GM12878 (cell line): ENCODE measurements around the gene MSI2. TPM values are rescaled to one million over a fixed set of nuclear protein-coding genes. Genes with fewer than 3 reads are reported as not detected.

Experiments used
- ATAC-seq: fragments of 200-7000 bp; cut with Tn5 transposase; 3 replicates; pipeline ENCODE4 v1.9.1; 2020; ENCODE audit warnings: mild to moderate bottlenecking, moderate library complexity
- BruUV-seq: library from RNA; stranded (reverse); fragments of 400-500 nt; replicated peaks from 2 replicates; lab custom pipeline; 2021; lab: Mats Ljungman, UMichigan
- CTCF ChIA-PET: fragments of 300-600 bp; sonication (Branson Sonifier 250); formaldehyde crosslinking; extraction: SDS; loops from one replicate; lab custom pipeline; 2021; ENCODE audit warnings: inconsistent platforms; lab: Yijun Ruan, JAX
- POLR2A ChIA-PET: fragments of 350-600 bp; formaldehyde crosslinking; extraction: SDS; loops from one replicate; lab custom pipeline; 2021; ENCODE audit warnings: inconsistent platforms; lab: Charles Lee
- RAD21 ChIA-PET: fragments of 300-600 bp; sonication (Branson Sonifier 250); formaldehyde crosslinking; loops from one replicate; lab custom pipeline; 2023; ENCODE audit warnings: antibody characterized with exemption; ENCODE audit not compliant: unreplicated experiment; lab: Charles Lee
- SMC1A ChIA-PET: fragments of 300-600 bp; sonication (Branson Sonifier 250); formaldehyde crosslinking; loops from one replicate; lab custom pipeline; 2023; ENCODE audit not compliant: unreplicated experiment, uncharacterized antibody; lab: Charles Lee
- DNase-seq: peaks from one replicate; pipeline ENCODE4 v3.0.0-alpha.2; 2011; ENCODE audit warnings: low read depth, low spot score
- FAIRE-seq: peaks from 3 replicates; lab custom pipeline; 2011; peaks lifted over from hg19 to GRCh38; lab: Jason Lieb, UNC
- H2AFZ ChIP-seq: 2 replicates; pipeline ENCODE4 v1.6.0; 2011; ENCODE audit warnings: low read depth, low read length, control low read depth; ENCODE audit not compliant: control insufficient read depth
- H3K27ac ChIP-seq: 2 replicates; pipeline ENCODE4 v1.5.1; 2011; ENCODE audit warnings: control low read depth; ENCODE audit not compliant: control insufficient read depth, insufficient read depth
- H3K27me3 ChIP-seq, 2 experiments: replicated peaks in 1 of 2; 2 replicates each; pipeline versions ENCODE4 v1.6.0 to v1.6.1; 2011; ENCODE audit warnings: low read length in 1 of 2; ENCODE audit not compliant: control insufficient read depth in 2 of 2, insufficient read depth in 2 of 2
- H3K36me3 ChIP-seq, 2 experiments: 2 replicates each; pipeline ENCODE4 v1.5.1; 2011; ENCODE audit warnings: low read length in 1 of 2; ENCODE audit not compliant: control insufficient read depth in 2 of 2, insufficient read depth in 2 of 2
- H3K4me1 ChIP-seq: 2 replicates; pipeline ENCODE4 v1.6.1; 2011; ENCODE audit warnings: mild to moderate bottlenecking, low read length, moderate library complexity, mixed read lengths; ENCODE audit not compliant: control insufficient read depth, insufficient read depth
- H3K4me2 ChIP-seq: 2 replicates; pipeline ENCODE4 v1.6.0; 2011; ENCODE audit warnings: control low read depth; ENCODE audit not compliant: control insufficient read depth, insufficient read depth
- H3K4me3 ChIP-seq: fragments of 200-600 bp; sonication (generic); 2 replicates; pipeline ENCODE4 v1.5.1; 2016
- H3K79me2 ChIP-seq: 2 replicates; pipeline ENCODE4 v1.6.0; 2011; ENCODE audit warnings: low read length; ENCODE audit not compliant: control insufficient read depth, insufficient read depth
- H3K9ac ChIP-seq: 2 replicates; pipeline ENCODE4 v1.8.0; 2011; ENCODE audit warnings: low read length, control low read depth, mixed read lengths; ENCODE audit not compliant: control insufficient read depth, insufficient read depth
- H3K9me3 ChIP-seq: replicated peaks from 3 replicates; pipeline ENCODE4 v1.5.1; 2011; ENCODE audit warnings: mild to moderate bottlenecking, low read length; ENCODE audit not compliant: control insufficient read depth, insufficient read depth
- H4K20me1 ChIP-seq: 2 replicates; pipeline ENCODE4 v1.6.0; 2011; ENCODE audit not compliant: control insufficient read depth, insufficient read depth
- BACH1 ChIP-seq: fragments of 450-650 bp; IDR thresholded peaks from 2 replicates; pipeline ENCODE4 v1.6.1; 2017; ENCODE audit warnings: mild to moderate bottlenecking, borderline replicate concordance
- E2F4 ChIP-seq: IDR thresholded peaks from 2 replicates; pipeline ENCODE4 v1.6.1; 2012; ENCODE audit warnings: low read depth, low read length, improper control_type of control experiment
- EGR1 ChIP-seq, 2 experiments: IDR thresholded peaks; 1 replicate in 1 of 2; 2 replicates in 1 of 2; pipeline ENCODE4 v1.6.1; 2011 to 2012; ENCODE audit warnings: low read depth in 2 of 2, low read length in 2 of 2, borderline replicate concordance in 1 of 2, mild to moderate bottlenecking in 1 of 2, moderate library complexity in 1 of 2
- ELK1 ChIP-seq: IDR thresholded peaks from 2 replicates; pipeline ENCODE4 v1.6.1; 2012; ENCODE audit warnings: low read depth, low read length, improper control_type of control experiment
- EP300 ChIP-seq, 2 experiments: fragments of 150-350 bp in 1 of 2; IDR thresholded peaks; 2 replicates each; pipeline ENCODE4 v1.6.1; 2011 to 2012; ENCODE audit warnings: low read depth in 2 of 2, low read length in 2 of 2, borderline replicate concordance in 1 of 2, improper control_type of control experiment in 1 of 2, inconsistent platforms in 1 of 2; ENCODE audit not compliant: control insufficient read depth in 1 of 2
- GABPA ChIP-seq: IDR thresholded peaks from 2 replicates; pipeline ENCODE4 v1.6.1; 2014; ENCODE audit warnings: antibody characterized with exemption, low read depth, mild to moderate bottlenecking, inconsistent platforms
- IKZF2 ChIP-seq, 2 experiments: fragments of 450-650 bp; IDR thresholded peaks; 2 replicates each; pipeline ENCODE4 v1.6.1; 2017; ENCODE audit warnings: mild to moderate bottlenecking in 2 of 2, moderate library complexity in 2 of 2
- IRF5 ChIP-seq: fragments of 450-650 bp; IDR thresholded peaks from 2 replicates; pipeline ENCODE4 v1.6.1; 2017; ENCODE audit warnings: borderline replicate concordance
- KAT2A ChIP-seq: conservative IDR thresholded peaks from 2 replicates; pipeline ENCODE4 v1.6.1; 2011; ENCODE audit warnings: low read depth, low read length; ENCODE audit not compliant: control insufficient read depth
- MLLT1 ChIP-seq: fragments of 450-650 bp; IDR thresholded peaks from 2 replicates; pipeline ENCODE4 v1.6.1; 2016; ENCODE audit warnings: mild to moderate bottlenecking
- MTA3 ChIP-seq: IDR thresholded peaks from 2 replicates; pipeline ENCODE4 v1.6.1; 2012; ENCODE audit warnings: low read length, inconsistent platforms, borderline replicate concordance
- PAX8 ChIP-seq: fragments of 450-650 bp; IDR thresholded peaks from 2 replicates; pipeline ENCODE4 v1.6.1; 2017; ENCODE audit warnings: mild to moderate bottlenecking, moderate library complexity
- RAD21 ChIP-seq: IDR thresholded peaks from 2 replicates; pipeline ENCODE4 v1.6.1; 2011; ENCODE audit warnings: mild to moderate bottlenecking, low read depth, low read length, moderate library complexity; ENCODE audit not compliant: insufficient read depth
- SIX5 ChIP-seq: IDR thresholded peaks from 2 replicates; pipeline ENCODE4 v1.6.1; 2011; ENCODE audit warnings: mild to moderate bottlenecking, low read depth, low read length, moderate library complexity; ENCODE audit not compliant: severe bottlenecking
- SMARCA5 ChIP-seq: fragments of 450-650 bp; IDR thresholded peaks from 2 replicates; pipeline ENCODE4 v1.6.1; 2017; ENCODE audit warnings: mild to moderate bottlenecking
- SUPT20H ChIP-seq: IDR thresholded peaks from 2 replicates; pipeline ENCODE4 v1.6.1; 2011; ENCODE audit warnings: low read depth, mild to moderate bottlenecking, low read length, moderate library complexity, borderline replicate concordance; ENCODE audit not compliant: control insufficient read depth
- ZBED1 ChIP-seq: IDR thresholded peaks from 2 replicates; pipeline ENCODE4 v1.6.1; 2016; ENCODE audit warnings: borderline replicate concordance
- ZNF24 ChIP-seq: fragments of 450-650 bp; IDR thresholded peaks from 2 replicates; pipeline ENCODE4 v1.6.1; 2017; ENCODE audit warnings: antibody characterized with exemption, mild to moderate bottlenecking
- ZSCAN29 ChIP-seq: fragments of 450-650 bp; IDR thresholded peaks from 2 replicates; pipeline ENCODE4 v1.6.1; 2017; ENCODE audit warnings: mild to moderate bottlenecking, moderate library complexity
- WGBS: methylation state at CpG from one replicate; pipeline ENCODE4 v1.1.6; 2016; ENCODE audit warnings: low lambda C conversion rate; ENCODE audit not compliant: insufficient replicate concordance, insufficient coverage; ENCODE audit errors: missing lambda C conversion rate; 5-methylcytosine and 5-hydroxymethylcytosine counted together
- in situ Hi-C: fragments of 300-500 bp; cut with MboI; formaldehyde crosslinking; loops from 9 replicates; pipeline ENCODE4 v1.14.3; 2018; ENCODE audit warnings: mixed read lengths
- intact Hi-C: fragments of 100-400 bp; cut with micrococcal nuclease; formaldehyde crosslinking; loops from one replicate; pipeline ENCODE4 v1.14.2; 2022; ENCODE audit not compliant: unreplicated experiment
- polyA plus RNA-seq, 11 experiments: library from polyadenylated mRNA; depleted of rRNA in 4 of 11; unstranded in 6 of 11; stranded (reverse) in 5 of 11; fragments of >200 nt; fragmentation: Nextera tagmentation in 4 of 11; fragmentation: Illumina TruSeq in 1 of 11; extraction: Ambion mirVana in 4 of 11; extraction: Trizol in 1 of 11; gene quantifications; 1 replicate in 1 of 11; 2 replicates in 10 of 11; pipeline versions ENCODE4 v1.2.1 to v1.2.3, GENCODE V29; 2011 to 2016; ENCODE audit warnings: inconsistent platforms in 2 of 11, missing spikeins in 2 of 11, low read depth in 1 of 11
- total RNA-seq, 4 experiments: library from RNA; depleted of rRNA in 3 of 4; stranded (reverse); fragments of >200 nt in 3 of 4; fragmentation: Illumina TruSeq in 1 of 4; extraction: Trizol in 1 of 4; gene quantifications; 2 replicates each; pipeline versions ENCODE4 v1.2.1 to v1.2.3, GENCODE V29; 2013 to 2021

Gene MSI2
- total and polyA plus RNA-seq, 10 of the 15 experiments (the other 5 are each of a cell fraction or from before 2014, with no cell fraction given): 6.1 to 76.1 (median 42.0) TPM

- SMC1A ChIA-PET: interaction anchor here (0.9 to 1.7 kb wide), 4 partner anchors 10 to 65 kb away, joined by 4 to 7 read pairs (median 4); no protein-coding TSS in a partner anchor
- Histone ChIP-seq H3K4me3 (no peak overlapping the region), H2AFZ (no peak overlapping the region), H3K27ac (no peak overlapping the region), H3K4me1 (no peaks in the 10 kb centered on the region), H3K9me3 (no peaks in the 10 kb centered on the region), H3K79me2 (peaks cover 4% of the 10 kb centered on the region), H3K27me3 (no peaks in the 10 kb centered on the region), H3K36me3 (peaks cover 11 to 27% of the 10 kb centered on the region in 2 experiments; a peak in 3 of 4 replicates), H3K4me2 (no peak overlapping the region), H3K9ac (no peak overlapping the region), H4K20me1 (peaks cover 6% of the 10 kb centered on the region; the same call in 1 of the 2 replicates)
- TF ChIP-seq IKZF2 (IDR thresholded peaks at IDR 0.05): no peak
- TF ChIP-seq EP300 (IDR thresholded peaks at IDR 0.05; ENCODE audit: borderline replicate concordance in 1 of 2, control insufficient read depth in 1 of 2, low read depth in 2 of 2, low read length in 2 of 2): no peak
- TF ChIP-seq SMARCA5: no peak
- TF ChIP-seq MTA3: no peak
- TF ChIP-seq RAD21: no peak
- no peak for TF ChIP-seq GABPA
- no peak for TF ChIP-seq MLLT1
- no peak for TF ChIP-seq SIX5
- TF ChIP-seq ZBED1: no peak
- no peak for TF ChIP-seq ZSCAN29
- no peak for TF ChIP-seq SUPT20H
- no peak for TF ChIP-seq EGR1 (IDR thresholded peaks at IDR 0.05; ENCODE audit: borderline replicate concordance in 1 of 2, low read depth in 2 of 2, low read length in 2 of 2)
- no peak for TF ChIP-seq IRF5
- no peak for TF ChIP-seq E2F4
- TF ChIP-seq ZNF24: no peak
- TF ChIP-seq BACH1: no peak
- no peak for TF ChIP-seq ELK1
- no peak for TF ChIP-seq PAX8
- TF ChIP-seq KAT2A: no peak
- intact Hi-C loops (no loop called here), in situ Hi-C loops (no loop called here)
- ATAC-seq (no peak), DNase-seq (no peak), FAIRE-seq (no peak)
- RAD21 ChIA-PET: interaction anchor here (1.2 to 1.3 kb wide), 3 partner anchors 45 to 130 kb away, joined by 3 to 6 read pairs (median 3); no protein-coding TSS in a partner anchor
- BruUV-seq: no TSS peak
- WGBS: 88% methylated on average over 7 of the region's 7 CpGs
- CTCF ChIA-PET: interaction anchor here (0.6 to 1.1 kb wide), 3 partner anchors 9 to 747 kb away, joined by 3 to 10 read pairs (median 3); no protein-coding TSS in a partner anchor
- POLR2A ChIA-PET: interaction anchor here (0.6 to 0.9 kb wide), 2 partner anchors 40 to 1522 kb away, joined by 3 read pairs; no protein-coding TSS in a partner anchor
These were observed 53.2 kb downstream of the MSI2 start for GRCh38 chr17:57309479-57309878.
